Sigmoid colon (tissue), 4 donors: ENCODE measurements around the gene KRT14.

Experiments used
- EP300 ChIP-seq, 4 donors: sonication (generic); formaldehyde crosslinking; IDR thresholded peaks; one replicate each; pipeline ENCODE4 v1.6.1; 2017; ENCODE audit warnings: antibody characterized with exemption in 4 of 4
- POLR2A ChIP-seq, 2 donors: fragments of 450-650 bp; IDR thresholded peaks; one replicate each; pipeline ENCODE4 v1.6.1; 2016; ENCODE audit warnings: antibody characterized with exemption in 2 of 2, mild to moderate bottlenecking in 2 of 2, moderate library complexity in 2 of 2
- POLR2AphosphoS5 ChIP-seq, 4 donors: sonication (generic); formaldehyde crosslinking; IDR thresholded peaks; one replicate each; pipeline ENCODE4 v1.6.1; 2017; ENCODE audit warnings: antibody characterized with exemption in 4 of 4
- TF ChIP-seq, protein P1 (sequence below), 4 experiments: fragments of 450-650 bp in 3 of 4; fragments of 200-600 bp in 1 of 4; IDR thresholded peaks; one replicate each; pipeline ENCODE4 v1.5.1; 2016 to 2019; ENCODE audit warnings: antibody characterized with exemption in 4 of 4, mild to moderate bottlenecking in 3 of 4, moderate library complexity in 2 of 4

GRCh38 chr17:41571561-41572434, 14.9 kb downstream of the KRT14 start, which contains the start of gene KRT9:
- TF ChIP-seq POLR2A (IDR thresholded peaks at IDR 0.05) = no peak
- TF ChIP-seq EP300 (IDR thresholded peaks at IDR 0.05) = no peak
- TF ChIP-seq, protein P1, sequence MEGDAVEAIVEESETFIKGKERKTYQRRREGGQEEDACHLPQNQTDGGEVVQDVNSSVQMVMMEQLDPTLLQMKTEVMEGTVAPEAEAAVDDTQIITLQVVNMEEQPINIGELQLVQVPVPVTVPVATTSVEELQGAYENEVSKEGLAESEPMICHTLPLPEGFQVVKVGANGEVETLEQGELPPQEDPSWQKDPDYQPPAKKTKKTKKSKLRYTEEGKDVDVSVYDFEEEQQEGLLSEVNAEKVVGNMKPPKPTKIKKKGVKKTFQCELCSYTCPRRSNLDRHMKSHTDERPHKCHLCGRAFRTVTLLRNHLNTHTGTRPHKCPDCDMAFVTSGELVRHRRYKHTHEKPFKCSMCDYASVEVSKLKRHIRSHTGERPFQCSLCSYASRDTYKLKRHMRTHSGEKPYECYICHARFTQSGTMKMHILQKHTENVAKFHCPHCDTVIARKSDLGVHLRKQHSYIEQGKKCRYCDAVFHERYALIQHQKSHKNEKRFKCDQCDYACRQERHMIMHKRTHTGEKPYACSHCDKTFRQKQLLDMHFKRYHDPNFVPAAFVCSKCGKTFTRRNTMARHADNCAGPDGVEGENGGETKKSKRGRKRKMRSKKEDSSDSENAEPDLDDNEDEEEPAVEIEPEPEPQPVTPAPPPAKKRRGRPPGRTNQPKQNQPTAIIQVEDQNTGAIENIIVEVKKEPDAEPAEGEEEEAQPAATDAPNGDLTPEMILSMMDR (IDR thresholded peaks at IDR 0.05) = no peak
- no peak for TF ChIP-seq POLR2AphosphoS5 (IDR thresholded peaks at IDR 0.05)
